Omental fat pad (tissue), 4 donors: ENCODE measurements around the gene PXMP4. TPM values are rescaled to one million over a fixed set of nuclear protein-coding genes. Genes with fewer than 3 reads are reported as not detected.

ENCODE experiments used
- ATAC-seq: fragments of 150-250 bp; one replicate; pipeline ENCODE4 v1.9.1; 2016; ENCODE audit warnings: mild to moderate bottlenecking, moderate library complexity; ENCODE audit not compliant: low FRiP score
- DNase-seq: peaks from one replicate; pipeline ENCODE4 v3.0.0-alpha.2; 2019; ENCODE audit warnings: low spot score
- CTCF ChIP-seq, 3 donors: fragments of 450-650 bp; IDR thresholded peaks; one replicate each; pipeline ENCODE4 v1.5.1; 2016 to 2017; ENCODE audit warnings: antibody characterized with exemption in 3 of 3, mild to moderate bottlenecking in 3 of 3, moderate library complexity in 2 of 3
- total RNA-seq, 4 donors: library from RNA; depleted of rRNA; stranded (reverse); fragments of >200 nt; gene quantifications; one replicate each; pipeline ENCODE4 v1.1.0, GENCODE V29; 2016

Gene PXMP4
- total RNA-seq, 4 donors from 2014 or later: 3.6 to 8.7 (median 4.8) TPM

DNA sequence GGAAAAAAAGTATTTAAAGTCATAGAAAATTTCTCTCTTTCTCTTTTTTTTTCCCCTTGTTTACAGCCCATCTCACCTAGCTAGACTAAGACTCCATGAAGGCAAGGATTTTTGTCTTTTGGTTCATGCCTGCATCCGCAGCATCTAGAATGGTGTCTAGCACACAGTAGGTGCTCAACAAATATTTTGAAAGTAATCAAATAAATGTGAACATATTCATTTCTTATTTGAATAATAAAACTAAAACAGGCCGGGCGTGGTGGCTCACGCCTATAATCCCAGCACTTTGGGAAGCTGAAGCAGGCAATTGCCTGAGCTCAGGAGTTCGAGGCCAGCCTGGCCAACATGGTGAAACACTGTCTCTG is 7.0 kb upstream of the PXMP4 start:
- DNase-seq: no peak
- ATAC-seq: no peak
- no peak for TF ChIP-seq CTCF (IDR thresholded peaks at IDR 0.05)

GRCh38 chr20:33725607-33726264 is 5.6 kb upstream of the PXMP4 start:
- TF ChIP-seq CTCF (IDR thresholded peaks at IDR 0.05): no peak
- ATAC-seq (no peak), DNase-seq (no peak)

GRCh38 chr20:33724439-33725094 is 4.5 kb upstream of the PXMP4 start:
- no peak for DNase-seq
- no peak for TF ChIP-seq CTCF (IDR thresholded peaks at IDR 0.05)
- no peak for ATAC-seq

GRCh38 chr20:33721391-33722140 is 1.5 kb upstream of the PXMP4 start:
- ATAC-seq (no peak), DNase-seq (no peak)
- TF ChIP-seq CTCF (IDR thresholded peaks at IDR 0.05): no peak

DNA sequence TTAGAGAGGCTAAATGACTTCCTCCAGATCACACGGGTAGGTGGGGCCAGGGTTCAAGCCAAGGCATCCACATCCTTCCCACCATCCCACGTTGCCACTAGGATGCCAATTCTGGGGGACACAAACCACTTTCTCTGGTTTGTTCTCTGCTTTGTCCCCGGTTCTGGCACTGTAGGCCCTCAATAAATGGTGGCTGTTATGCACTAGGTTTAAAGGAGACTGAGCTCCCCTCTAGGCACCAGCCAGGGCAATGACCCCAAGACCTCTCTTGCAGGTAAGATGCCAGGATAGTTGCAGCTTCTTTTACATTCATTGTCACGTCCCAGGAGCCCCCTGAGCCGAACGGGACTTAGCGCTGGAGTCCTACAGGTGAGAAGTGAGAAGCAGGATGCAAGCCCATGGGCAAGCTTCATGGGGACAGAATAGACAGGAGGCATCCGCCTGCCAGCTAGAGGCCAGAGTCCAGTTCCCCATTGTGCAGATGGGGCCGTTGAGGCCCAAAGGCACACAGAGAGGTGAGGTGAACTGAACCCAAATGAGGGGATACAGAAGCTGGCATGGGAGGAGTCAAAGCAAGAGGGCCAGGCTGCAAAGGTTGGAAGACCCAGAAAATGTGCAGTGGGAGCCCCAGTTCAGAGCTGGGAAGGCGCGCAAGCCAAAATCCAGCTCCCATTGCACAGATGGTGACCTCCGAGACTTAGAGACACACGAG is 677 bp downstream of the PXMP4 start:
- ATAC-seq: no peak
- no peak for TF ChIP-seq CTCF (IDR thresholded peaks at IDR 0.05)
- no peak for DNase-seq

GRCh38 chr20:33716498-33716897 is 3.6 kb downstream of the PXMP4 start:
- ATAC-seq (no peak), DNase-seq (no peak)
- TF ChIP-seq CTCF (IDR thresholded peaks at IDR 0.05): no peak
